NCI-H187 treated with DMSO at 0.1 percent for 48 hours (cell line): ENCODE measurements around the gene CUL4A.
"Not testable (repeated sequence)": the region's sequence is repeated elsewhere in the genome, so short reads cannot be mapped to it uniquely, and the experiment has no call there.

ENCODE experiments used
- DNase-seq: peaks from one replicate; lab custom pipeline; 2025; lab: John Stamatoyannopoulos, UW

Gene CUL4A

GRCh38 chr13:113292021-113292862, 82.8 kb downstream of the CUL4A start:
- no peak for DNase-seq

- no peak for DNase-seq
Measured at GRCh38 chr13:113293686-113294085, 84.3 kb downstream of the CUL4A start.

- DNase-seq, result no peak
Measured at GRCh38 chr13:113295776-113296175, 86.4 kb downstream of the CUL4A start.

- peak; percentile 48 for DNase-seq
Measured at GRCh38 chr13:113296823-113297369, 87.5 kb downstream of the CUL4A start, which contains the start of gene LAMP1. Gene LAMP1, plus strand, starts transcription at chr13:113297239. Its CDS starts 196 bp downstream, at chr13:113297435.

GRCh38 chr13:113297370-113298042, 88.1 kb downstream of the CUL4A start:
- DNase-seq, result no peak

- no peak for DNase-seq
Measured at GRCh38 chr13:113298043-113298945, 88.9 kb downstream of the CUL4A start.

GRCh38 chr13:113299951-113300350, 90.5 kb downstream of the CUL4A start:
- DNase-seq, result no peak

- DNase-seq, result no peak
Measured at GRCh38 chr13:113302986-113303385, 93.6 kb downstream of the CUL4A start.

GRCh38 chr13:113304121-113304520, 94.7 kb downstream of the CUL4A start:
- no peak for DNase-seq

- no peak for DNase-seq
Measured at GRCh38 chr13:113305208-113305607, 95.8 kb downstream of the CUL4A start.

- DNase-seq, result no peak
Measured at GRCh38 chr13:113307491-113307890, 98.1 kb downstream of the CUL4A start.

GRCh38 chr13:113309473-113309872, 100.1 kb downstream of the CUL4A start:
- DNase-seq, result no peak

GRCh38 chr13:113314112-113314511, 104.7 kb downstream of the CUL4A start:
- DNase-seq, result not testable (repeated sequence)

GRCh38 chr13:113314895-113315470, 105.6 kb downstream of the CUL4A start:
- not testable (repeated sequence) for DNase-seq

GRCh38 chr13:113315992-113316391, 106.6 kb downstream of the CUL4A start:
- DNase-seq, result no peak
